T-helper 1 cell treated with Interleukin-12 subunit alpha and Interleukin-12 subunit beta and Interleukin-4 antibody, amounts not matched to agents 30 μg/mL and 1 μg/mL, for 36 hours (primary cell): ENCODE data around the gene CDK14.

Source experiments
- H3K27ac Mint-ChIP-seq: one replicate; pipeline ENCODE4 v1.8.0; 2021; ENCODE audit warnings: mild to moderate bottlenecking, mixed read lengths
- H3K27me3 Mint-ChIP-seq: one replicate; pipeline ENCODE4 v1.8.0; 2021; ENCODE audit warnings: low read depth, mixed read lengths
- H3K36me3 Mint-ChIP-seq: one replicate; pipeline ENCODE4 v1.8.0; 2021; ENCODE audit warnings: low read depth, mixed read lengths
- H3K4me1 Mint-ChIP-seq: one replicate; pipeline ENCODE4 v1.8.0; 2021; ENCODE audit warnings: low read depth, mixed read lengths
- H3K4me3 Mint-ChIP-seq: one replicate; pipeline ENCODE4 v1.8.0; 2021; ENCODE audit warnings: mild to moderate bottlenecking, moderate library complexity, mixed read lengths
- H3K9me3 Mint-ChIP-seq: one replicate; pipeline ENCODE4 v1.8.0; 2021; ENCODE audit warnings: mixed read lengths

Gene CDK14

DNA sequence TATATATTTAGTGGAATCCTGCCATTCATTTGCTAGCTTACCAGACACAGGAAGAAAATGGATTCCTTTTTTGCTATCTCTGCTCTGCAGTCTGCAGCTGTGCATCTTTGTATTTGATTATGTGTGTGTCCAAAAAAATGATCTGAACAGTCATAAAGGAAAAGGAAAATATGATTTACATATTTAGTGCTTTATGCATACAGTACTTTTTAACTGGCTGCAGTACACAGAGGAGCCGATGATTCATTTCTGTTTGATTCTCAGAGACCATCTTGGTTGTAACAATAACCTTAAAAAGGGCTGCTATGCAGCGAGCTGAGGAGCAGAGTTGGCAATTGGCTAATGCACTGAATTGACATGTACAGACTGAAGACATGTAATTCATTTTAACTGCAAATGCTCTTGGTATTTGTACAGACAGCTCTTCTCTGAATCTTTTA lies 516.8 kb downstream of the CDK14 start:
- Mint-ChIP-seq H3K27me3 (no peaks in the 10 kb centered on the region), H3K4me3 (no peak overlapping the region), H3K36me3 (no peaks in the 10 kb centered on the region), H3K9me3 (no peaks in the 10 kb centered on the region), H3K27ac (no peak overlapping the region), H3K4me1 (no peaks in the 10 kb centered on the region)

DNA sequence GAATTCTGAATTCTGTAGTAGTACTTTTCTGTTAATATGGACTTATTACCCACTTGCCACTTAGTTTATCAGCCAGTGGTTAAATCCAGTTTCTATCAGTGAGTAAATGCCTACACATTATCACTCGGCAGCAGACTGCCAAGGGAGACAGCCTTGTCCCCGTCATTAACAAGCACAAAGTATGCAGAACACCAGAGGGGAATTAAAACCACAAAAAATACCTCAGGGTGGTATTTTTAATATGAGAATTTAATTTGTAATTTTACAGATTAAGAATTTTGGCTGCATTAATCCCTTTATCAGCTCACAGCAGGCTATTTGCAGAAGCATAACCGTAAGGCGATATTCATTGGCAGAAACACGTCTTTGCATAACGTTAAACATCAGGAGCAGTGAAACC lies 518.1 kb downstream of the CDK14 start:
- no peaks in the 10 kb centered on the region for H3K27me3 Mint-ChIP-seq
- H3K27ac Mint-ChIP-seq: no peak overlapping the region
- H3K4me1 Mint-ChIP-seq: no peaks in the 10 kb centered on the region
- no peak overlapping the region for H3K4me3 Mint-ChIP-seq
- H3K9me3 Mint-ChIP-seq: no peaks in the 10 kb centered on the region
- no peaks in the 10 kb centered on the region for H3K36me3 Mint-ChIP-seq

GRCh38 chr7:91126762-91127161 lies 530.6 kb downstream of the CDK14 start:
- Mint-ChIP-seq H3K36me3 (no peaks in the 10 kb centered on the region), H3K27ac (no peak overlapping the region), H3K27me3 (peaks cover 5% of the 10 kb centered on the region), H3K4me1 (no peaks in the 10 kb centered on the region), H3K4me3 (no peak overlapping the region), H3K9me3 (no peaks in the 10 kb centered on the region)

DNA sequence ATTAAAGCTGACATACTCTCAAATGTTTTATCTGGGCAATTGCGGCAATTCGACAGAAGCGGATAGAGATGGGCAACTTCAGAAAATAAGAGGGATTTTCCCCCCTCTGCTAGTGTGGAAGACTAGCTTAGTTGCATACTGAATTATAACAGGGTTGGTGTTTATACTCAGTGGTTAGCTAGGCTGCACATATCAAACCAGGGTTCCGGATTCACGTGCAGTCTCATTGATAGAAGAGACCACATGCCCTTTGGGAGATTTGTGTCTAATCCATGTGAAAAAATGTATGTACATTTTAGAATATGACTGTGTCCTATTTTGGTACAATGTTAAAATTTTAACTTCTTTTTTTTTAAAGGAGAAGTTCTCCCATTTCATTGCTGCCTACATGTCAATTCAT lies 531.2 kb downstream of the CDK14 start:
- no peak overlapping the region for H3K4me3 Mint-ChIP-seq
- H3K9me3 Mint-ChIP-seq: no peaks in the 10 kb centered on the region
- no peaks in the 10 kb centered on the region for H3K36me3 Mint-ChIP-seq
- peaks cover 5% of the 10 kb centered on the region for H3K27me3 Mint-ChIP-seq
- no peak overlapping the region for H3K27ac Mint-ChIP-seq
- H3K4me1 Mint-ChIP-seq: no peaks in the 10 kb centered on the region

- peaks cover 5% of the 10 kb centered on the region for H3K27me3 Mint-ChIP-seq
- H3K4me1 Mint-ChIP-seq: no peaks in the 10 kb centered on the region
- no peak overlapping the region for H3K27ac Mint-ChIP-seq
- H3K36me3 Mint-ChIP-seq: no peaks in the 10 kb centered on the region
- H3K4me3 Mint-ChIP-seq: no peak overlapping the region
- H3K9me3 Mint-ChIP-seq: no peaks in the 10 kb centered on the region
Measured at GRCh38 chr7:91127959-91128358, 531.8 kb downstream of the CDK14 start.

- H3K36me3 Mint-ChIP-seq: no peaks in the 10 kb centered on the region
- H3K4me3 Mint-ChIP-seq: no peak overlapping the region
- H3K27me3 Mint-ChIP-seq: peaks cover 5% of the 10 kb centered on the region
- no peaks in the 10 kb centered on the region for H3K4me1 Mint-ChIP-seq
- no peak overlapping the region for H3K27ac Mint-ChIP-seq
- H3K9me3 Mint-ChIP-seq: no peaks in the 10 kb centered on the region
Measured at GRCh38 chr7:91128683-91129348, 532.7 kb downstream of the CDK14 start.

- Mint-ChIP-seq H3K4me1 (no peaks in the 10 kb centered on the region), H3K36me3 (no peaks in the 10 kb centered on the region), H3K4me3 (no peak overlapping the region), H3K9me3 (no peaks in the 10 kb centered on the region), H3K27me3 (no peaks in the 10 kb centered on the region), H3K27ac (no peak overlapping the region)
Measured at GRCh38 chr7:91135300-91135699, 539.2 kb downstream of the CDK14 start.

GRCh38 chr7:91135703-91136430 lies 539.7 kb downstream of the CDK14 start:
- H3K27ac Mint-ChIP-seq: no peak overlapping the region
- H3K4me3 Mint-ChIP-seq: no peak overlapping the region
- no peaks in the 10 kb centered on the region for H3K9me3 Mint-ChIP-seq
- H3K4me1 Mint-ChIP-seq: no peaks in the 10 kb centered on the region
- no peaks in the 10 kb centered on the region for H3K27me3 Mint-ChIP-seq
- H3K36me3 Mint-ChIP-seq: no peaks in the 10 kb centered on the region

GRCh38 chr7:91137153-91137787 lies 541.1 kb downstream of the CDK14 start:
- H3K4me1 Mint-ChIP-seq: no peaks in the 10 kb centered on the region
- H3K9me3 Mint-ChIP-seq: no peaks in the 10 kb centered on the region
- H3K27ac Mint-ChIP-seq: no peak overlapping the region
- no peaks in the 10 kb centered on the region for H3K27me3 Mint-ChIP-seq
- H3K36me3 Mint-ChIP-seq: no peaks in the 10 kb centered on the region
- no peak overlapping the region for H3K4me3 Mint-ChIP-seq

DNA sequence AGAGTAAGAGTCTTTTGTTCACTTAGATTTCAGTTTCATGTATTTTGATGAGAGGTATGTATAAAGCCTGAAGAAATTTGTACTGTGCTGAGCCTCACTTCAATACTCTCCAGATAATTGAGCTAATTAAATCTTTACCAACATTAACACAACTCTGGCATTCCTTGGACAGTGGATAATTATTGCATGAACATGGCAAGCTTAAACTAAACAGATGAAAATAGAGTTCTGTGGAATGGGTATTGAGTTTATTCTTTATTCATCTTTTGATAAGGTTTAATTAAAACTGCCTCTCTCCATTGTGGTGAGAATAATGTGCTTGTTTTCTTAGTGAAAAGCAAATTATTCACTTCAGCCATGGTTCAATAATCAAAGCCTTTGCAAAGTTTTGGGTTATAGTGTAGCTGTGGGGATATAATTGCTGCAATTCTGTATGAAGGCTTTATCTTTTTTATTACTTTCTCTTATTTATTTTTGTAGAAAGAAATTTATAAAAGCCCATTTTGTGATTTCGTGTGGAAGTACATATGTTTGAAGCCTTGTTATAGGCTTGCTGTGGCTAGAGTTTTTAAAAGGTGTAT lies 541.8 kb downstream of the CDK14 start:
- H3K4me3 Mint-ChIP-seq: no peak overlapping the region
- no peaks in the 10 kb centered on the region for H3K36me3 Mint-ChIP-seq
- H3K27ac Mint-ChIP-seq: no peak overlapping the region
- H3K9me3 Mint-ChIP-seq: no peaks in the 10 kb centered on the region
- no peaks in the 10 kb centered on the region for H3K4me1 Mint-ChIP-seq
- H3K27me3 Mint-ChIP-seq: no peaks in the 10 kb centered on the region

GRCh38 chr7:91140286-91140685 lies 544.2 kb downstream of the CDK14 start:
- no peak overlapping the region for H3K27ac Mint-ChIP-seq
- H3K36me3 Mint-ChIP-seq: no peaks in the 10 kb centered on the region
- no peaks in the 10 kb centered on the region for H3K9me3 Mint-ChIP-seq

DNA sequence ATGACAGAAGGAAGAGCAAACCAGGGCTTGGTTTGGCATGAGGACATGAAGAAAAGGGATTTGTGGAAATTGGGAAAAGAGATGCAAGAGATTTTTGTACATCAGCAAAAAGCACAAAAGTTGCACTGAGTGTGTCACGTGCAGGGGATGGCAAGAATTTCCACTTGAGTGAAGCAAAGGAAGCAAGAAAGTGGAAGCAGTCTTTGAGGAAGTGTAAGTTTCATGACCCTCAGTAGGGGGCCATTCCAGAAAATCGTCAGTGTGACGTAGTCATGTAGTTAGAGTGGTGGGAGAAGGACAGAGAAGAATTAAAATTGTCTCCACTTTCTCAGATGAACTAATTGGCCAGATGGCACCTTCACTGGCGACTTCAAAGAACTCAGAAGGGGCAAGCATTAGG lies 544.9 kb downstream of the CDK14 start:
- Mint-ChIP-seq H3K4me3 (no peak overlapping the region), H3K9me3 (no peaks in the 10 kb centered on the region), H3K36me3 (no peaks in the 10 kb centered on the region), H3K27ac (no peak overlapping the region), H3K27me3 (no peaks in the 10 kb centered on the region), H3K4me1 (no peaks in the 10 kb centered on the region)

More at GRCh38 chr7:91140286-91140685, 544.2 kb downstream of the CDK14 start:
- Mint-ChIP-seq H3K4me1 (no peaks in the 10 kb centered on the region), H3K4me3 (no peak overlapping the region), H3K27me3 (no peaks in the 10 kb centered on the region)

DNA sequence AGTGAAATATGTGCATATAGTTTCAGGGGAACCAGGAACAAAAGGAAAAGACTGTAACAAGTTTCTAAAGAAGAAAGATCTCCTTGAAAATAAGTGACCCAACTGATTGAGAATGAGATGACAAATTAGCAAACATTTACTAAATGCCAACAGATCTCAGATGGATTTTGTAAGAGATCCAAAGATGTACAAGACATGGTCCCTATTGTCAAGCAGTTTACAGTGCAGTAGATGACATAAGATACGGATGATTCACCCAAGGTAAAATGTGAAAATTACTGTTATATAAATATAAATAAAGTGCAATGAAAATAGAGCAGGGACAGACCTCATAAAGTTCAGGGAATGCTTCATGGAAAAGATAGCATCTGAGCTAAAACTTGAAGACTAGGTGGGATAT lies 546.6 kb downstream of the CDK14 start:
- H3K27ac Mint-ChIP-seq: no peak overlapping the region
- H3K36me3 Mint-ChIP-seq: no peaks in the 10 kb centered on the region

GRCh38 chr7:91149341-91150246 lies 553.5 kb downstream of the CDK14 start:
- Mint-ChIP-seq H3K27ac (no peak overlapping the region), H3K4me1 (no peaks in the 10 kb centered on the region), H3K4me3 (no peak overlapping the region), H3K36me3 (no peaks in the 10 kb centered on the region), H3K9me3 (no peaks in the 10 kb centered on the region), H3K27me3 (no peaks in the 10 kb centered on the region)

More for the DNA sequence above, 546.6 kb downstream of the CDK14 start:
- Mint-ChIP-seq H3K4me1 (no peaks in the 10 kb centered on the region), H3K27me3 (no peaks in the 10 kb centered on the region), H3K9me3 (no peaks in the 10 kb centered on the region), H3K4me3 (no peak overlapping the region)
